CD14-positive monocyte (primary cell): ENCODE data around the gene ZCWPW1. TPM values are rescaled to one million over a fixed set of nuclear protein-coding genes. Genes with fewer than 3 reads are reported as not detected.

Experiments
- DNase-seq, 3 donors: peaks; one replicate each; pipeline ENCODE4 v3.0.0-alpha.2; 2011 to 2022
- H2AFZ ChIP-seq: 2 replicates; pipeline ENCODE4 v1.6.0; 2012; ENCODE audit warnings: mild to moderate bottlenecking, low read depth, low read length, inconsistent platforms; ENCODE audit not compliant: insufficient read depth, poor library complexity, severe bottlenecking
- H3K27ac ChIP-seq, 2 donors: 1 replicate in 1 of 2; 2 replicates in 1 of 2; pipeline ENCODE4 v1.5.1; 2012 to 2013; ENCODE audit warnings: low read length in 2 of 2, control low read depth in 1 of 2, inconsistent platforms in 1 of 2, low read depth in 1 of 2, mild to moderate bottlenecking in 1 of 2
- H3K27me3 ChIP-seq, 2 donors: one replicate each; pipeline versions ENCODE4 v1.6.0 to v1.6.1; 2011 to 2013; ENCODE audit warnings: low read length in 2 of 2; ENCODE audit not compliant: control insufficient read depth in 2 of 2, insufficient read depth in 2 of 2
- H3K36me3 ChIP-seq, 2 donors: replicated peaks in 1 of 2; 1 replicate in 1 of 2; 2 replicates in 1 of 2; pipeline versions ENCODE4 v1.5.1 to v1.6.1; 2012 to 2013; ENCODE audit warnings: low read length in 2 of 2, control low read depth in 1 of 2, inconsistent platforms in 1 of 2, mild to moderate bottlenecking in 1 of 2; ENCODE audit not compliant: insufficient read depth in 2 of 2, control insufficient read depth in 1 of 2
- H3K4me1 ChIP-seq, 2 donors: 1 replicate in 1 of 2; 2 replicates in 1 of 2; pipeline versions ENCODE4 v1.5.1 to v1.6.1; 2012 to 2013; ENCODE audit warnings: low read length in 2 of 2, control low read depth in 1 of 2, inconsistent platforms in 1 of 2, mild to moderate bottlenecking in 1 of 2, moderate library complexity in 1 of 2; ENCODE audit not compliant: insufficient read depth in 2 of 2, control insufficient read depth in 1 of 2
- H3K4me2 ChIP-seq: replicated peaks from 2 replicates; pipeline ENCODE3; 2012; ENCODE audit warnings: low read length, moderate library complexity, mild to moderate bottlenecking; ENCODE audit not compliant: poor library complexity, severe bottlenecking; ENCODE audit errors: extremely low read depth
- H3K4me3 ChIP-seq, 3 experiments: fragments of 200-600 bp in 1 of 3; sonication (generic) in 1 of 3; replicated peaks in 1 of 3; 1 replicate in 2 of 3; 2 replicates in 1 of 3; pipeline ENCODE4 v1.5.1; 2011 to 2013; ENCODE audit warnings: low read length in 3 of 3, mild to moderate bottlenecking in 3 of 3, control low read depth in 2 of 3, low read depth in 2 of 3, inconsistent platforms in 1 of 3, moderate library complexity in 1 of 3
- H3K79me2 ChIP-seq: 2 replicates; pipeline ENCODE4 v1.6.0; 2012; ENCODE audit warnings: mild to moderate bottlenecking, control low read depth, inconsistent platforms, low read length, moderate library complexity; ENCODE audit not compliant: insufficient read depth
- H3K9ac ChIP-seq: 2 replicates; pipeline ENCODE4 v1.6.0; 2017; ENCODE audit warnings: low read length, mild to moderate bottlenecking; ENCODE audit not compliant: insufficient read depth, poor library complexity, severe bottlenecking
- H3K9me3 ChIP-seq, 2 donors: replicated peaks in 1 of 2; 1 replicate in 1 of 2; 2 replicates in 1 of 2; pipeline versions ENCODE4 v1.5.1 to v1.6.1; 2012 to 2013; ENCODE audit warnings: low read length in 2 of 2, control low read depth in 1 of 2; ENCODE audit not compliant: control insufficient read depth in 1 of 2, insufficient read depth in 1 of 2
- H4K20me1 ChIP-seq: 2 replicates; pipeline ENCODE4 v1.6.0; 2012; ENCODE audit warnings: mild to moderate bottlenecking, low read length, control low read depth, moderate library complexity; ENCODE audit not compliant: insufficient read depth
- H3K27ac Mint-ChIP-seq, 7 donors: one replicate each; pipeline ENCODE4 v1.8.0; 2020; ENCODE audit warnings: mild to moderate bottlenecking in 7 of 7, mixed read lengths in 7 of 7, moderate library complexity in 6 of 7, inconsistent platforms in 2 of 7
- H3K27me3 Mint-ChIP-seq, 3 donors: one replicate each; pipeline ENCODE4 v1.8.0; 2021 to 2022; ENCODE audit warnings: low read depth in 3 of 3, mild to moderate bottlenecking in 3 of 3, mixed read lengths in 3 of 3, moderate library complexity in 3 of 3, inconsistent platforms in 1 of 3
- H3K36me3 Mint-ChIP-seq, 2 donors: one replicate each; pipeline ENCODE4 v1.8.0; 2020; ENCODE audit warnings: mixed read lengths in 2 of 2, inconsistent platforms in 1 of 2, mild to moderate bottlenecking in 1 of 2
- H3K4me1 Mint-ChIP-seq: one replicate; pipeline ENCODE4 v1.8.0; 2020; ENCODE audit warnings: mild to moderate bottlenecking, mixed read lengths
- H3K4me3 Mint-ChIP-seq, 2 donors: one replicate each; pipeline ENCODE4 v1.8.0; 2020; ENCODE audit warnings: mild to moderate bottlenecking in 2 of 2, mixed read lengths in 2 of 2, moderate library complexity in 1 of 2
- H3K9me3 Mint-ChIP-seq, 7 donors: one replicate each; pipeline ENCODE4 v1.8.0; 2020 to 2022; ENCODE audit warnings: mixed read lengths in 7 of 7, mild to moderate bottlenecking in 6 of 7, moderate library complexity in 6 of 7, inconsistent platforms in 2 of 7
- CTCF ChIP-seq: fragments of 200-600 bp; IDR thresholded peaks from one replicate; pipeline ENCODE4 v1.8.0; 2022; ENCODE audit warnings: antibody characterized with exemption, mild to moderate bottlenecking
- WGBS: methylation state at CpG from one replicate; pipeline ENCODE4 v1.1.5; 2013; ENCODE audit warnings: missing lambda C conversion rate; ENCODE audit not compliant: insufficient coverage; 5-methylcytosine and 5-hydroxymethylcytosine counted together
- intact Hi-C, 2 donors: fragments of 100-400 bp; cut with micrococcal nuclease; formaldehyde crosslinking; loops; one replicate each; pipeline versions ENCODE4 v1.15.0 to v1.15.1; 2023
- polyA plus RNA-seq, 3 donors: library from polyadenylated mRNA; depleted of rRNA in 1 of 3; unstranded in 2 of 3; stranded (reverse) in 1 of 3; fragments of 300-500 nt in 2 of 3; fragments of >200 nt in 1 of 3; fragmentation: Illumina TruSeq in 2 of 3; gene quantifications; 1 replicate in 2 of 3; 2 replicates in 1 of 3; pipeline ENCODE4 v1.2.3, GENCODE V29; 2012 to 2021

ZCWPW1 gene
- polyA plus RNA-seq, 3 donors, result 0.60 to 1.9 (median 1.2) TPM

- no peaks in the 10 kb centered on the region for H3K9me3 Mint-ChIP-seq
- Histone ChIP-seq H2AFZ (no peak overlapping the region), H3K9ac (no peak overlapping the region), H3K79me2 (peaks cover 84% of the 10 kb centered on the region), H4K20me1 (peaks cover 78% of the 10 kb centered on the region), H3K27ac (peak overlapping the region in 1 of 2 donors; percentile 3), H3K4me3 (no peak overlapping the region), H3K9me3 (peaks cover 0 to 3% of the 10 kb centered on the region in 2 donors), H3K4me1 (peaks cover 44 to 65% of the 10 kb centered on the region in 2 donors), H3K4me2 (no peak overlapping the region), H3K27me3 (no peaks in the 10 kb centered on the region), H3K36me3 (peaks cover 30 to 75% of the 10 kb centered on the region in 2 donors)
- H3K27me3 Mint-ChIP-seq, result peaks cover 0 to 3% (median 1%) of the 10 kb centered on the region in 3 donors
- peaks cover 45 to 70% of the 10 kb centered on the region in 2 donors for H3K36me3 Mint-ChIP-seq
- no peak for TF ChIP-seq CTCF
- H3K4me1 Mint-ChIP-seq, result peaks cover 49% of the 10 kb centered on the region
- no peak overlapping the region for H3K4me3 Mint-ChIP-seq
- intact Hi-C loops, result no loop called here
- DNase-seq, result no peak
- H3K27ac Mint-ChIP-seq, result peak overlapping the region in 6 of 7 donors; percentile 27 to 81 (median 68)
- 94% methylated on average over 2 of the region's 3 CpGs for WGBS
These were observed 38.1 kb downstream of the ZCWPW1 start for GRCh38 chr7:100390286-100391009.

GRCh38 chr7:100389437-100390088, 38.9 kb downstream of the ZCWPW1 start:
- H3K36me3 Mint-ChIP-seq, result peaks cover 47 to 73% of the 10 kb centered on the region in 2 donors
- Histone ChIP-seq H3K4me2 (no peak overlapping the region), H3K27me3 (no peaks in the 10 kb centered on the region), H3K79me2 (peaks cover 88% of the 10 kb centered on the region), H2AFZ (no peak overlapping the region), H3K9me3 (peaks cover 0 to 3% of the 10 kb centered on the region in 2 donors), H3K27ac (no peak overlapping the region), H3K36me3 (peaks cover 26 to 67% of the 10 kb centered on the region in 2 donors), H3K4me3 (no peak overlapping the region), H3K4me1 (peaks cover 43 to 63% of the 10 kb centered on the region in 2 donors), H3K9ac (no peak overlapping the region), H4K20me1 (peaks cover 87% of the 10 kb centered on the region)
- intact Hi-C loops, result no loop called here
- no peak for TF ChIP-seq CTCF
- H3K9me3 Mint-ChIP-seq, result no peaks in the 10 kb centered on the region
- peaks cover 51% of the 10 kb centered on the region for H3K4me1 Mint-ChIP-seq
- peak overlapping the region in 2 of 7 donors; percentile 73 to 78 for H3K27ac Mint-ChIP-seq
- DNase-seq, result no peak
- H3K4me3 Mint-ChIP-seq, result no peak overlapping the region
- H3K27me3 Mint-ChIP-seq, result peaks cover 0 to 3% (median 1%) of the 10 kb centered on the region in 3 donors
- WGBS, result 94% methylated on average over 5 of the region's 9 CpGs
